HG03103 (cell line): ENCODE measurements around the gene ATP13A3.

Source experiments
- ATAC-seq: cut with Tn5 transposase; IDR thresholded peaks from one replicate; pipeline ENCODE4 v1.9.1; 2021; ENCODE audit warnings: low read depth; ENCODE audit not compliant: unreplicated experiment

Gene ATP13A3

DNA sequence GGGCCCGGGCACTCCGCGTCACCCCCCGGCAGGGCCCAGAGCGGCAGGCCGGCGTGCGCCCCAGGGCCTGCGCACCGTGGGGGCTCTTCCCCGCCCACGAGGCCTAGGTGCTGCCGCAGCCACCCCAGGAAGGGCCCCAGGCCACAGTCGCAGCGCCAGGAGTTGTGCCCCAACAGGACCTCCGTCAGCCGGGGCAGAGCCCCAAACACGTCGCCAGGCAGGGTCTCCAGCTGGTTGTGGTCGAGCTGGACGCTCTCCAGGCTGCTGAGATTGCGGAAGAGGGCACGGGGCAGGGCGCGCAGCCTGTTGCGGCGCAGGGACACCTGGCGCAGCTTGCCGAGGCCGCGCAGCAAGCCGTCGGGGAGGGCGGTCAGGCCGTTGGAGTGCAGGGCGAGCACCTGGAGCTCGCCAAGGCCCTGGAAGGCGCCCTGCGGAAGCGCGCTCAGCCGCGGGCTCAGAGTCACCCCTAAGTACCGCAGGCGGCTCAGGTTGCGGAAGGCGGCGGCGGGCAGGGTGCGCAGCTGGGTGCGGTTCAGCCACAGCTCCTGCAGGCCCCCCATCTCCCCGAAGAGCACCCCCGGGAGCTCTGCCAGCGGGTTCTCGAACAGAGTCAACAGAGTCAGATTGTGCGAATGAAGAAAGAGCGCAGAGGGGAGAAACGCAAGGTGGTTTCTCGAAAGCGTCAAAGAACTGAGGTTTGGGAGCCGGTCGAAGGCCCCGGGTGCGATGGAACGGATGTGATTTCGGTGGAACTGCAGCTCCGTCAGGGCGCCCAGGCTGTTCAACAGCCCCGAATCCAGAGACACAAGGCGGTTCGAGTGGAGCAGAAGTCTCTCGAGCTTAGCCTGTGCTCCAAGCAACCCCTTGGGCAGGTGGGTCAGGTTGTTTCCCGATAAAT lies 89.7 kb downstream of the ATP13A3 start:
- peak; percentile 46 for ATAC-seq

- no peak for ATAC-seq
Observed at GRCh38 chr3:194396539-194396858, 90.3 kb downstream of the ATP13A3 start.

GRCh38 chr3:194395778-194396538 lies 90.8 kb downstream of the ATP13A3 start:
- no peak for ATAC-seq

GRCh38 chr3:194395212-194395611 lies 91.6 kb downstream of the ATP13A3 start:
- ATAC-seq = no peak

- ATAC-seq = no peak
Observed at GRCh38 chr3:194392576-194392975, 94.2 kb downstream of the ATP13A3 start.

DNA sequence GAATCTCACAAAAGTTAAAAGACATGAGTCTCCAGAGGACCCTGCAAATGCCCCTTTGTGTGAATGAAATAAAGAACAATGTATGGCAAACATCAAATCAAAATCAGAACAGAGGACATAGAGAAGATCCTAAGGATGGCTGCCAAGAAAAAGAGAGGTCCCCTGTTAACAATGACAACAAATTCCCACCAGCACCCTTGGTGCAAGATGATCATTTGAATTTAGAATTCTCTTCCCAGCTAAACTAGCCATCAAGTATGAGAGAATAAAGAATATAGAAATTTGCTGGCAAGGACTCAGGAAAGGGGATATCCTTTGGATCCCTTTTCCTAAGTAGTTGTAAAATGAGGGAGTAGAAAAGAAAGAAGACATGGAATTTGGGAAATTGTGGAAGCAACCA lies 96.0 kb downstream of the ATP13A3 start:
- ATAC-seq = no peak

- ATAC-seq = no peak
Observed at GRCh38 chr3:194389269-194389668, 97.5 kb downstream of the ATP13A3 start.

GRCh38 chr3:194387926-194388418 lies 98.8 kb downstream of the ATP13A3 start:
- no peak for ATAC-seq

GRCh38 chr3:194387276-194387675 lies 99.5 kb downstream of the ATP13A3 start:
- ATAC-seq = no peak

GRCh38 chr3:194386648-194387047 lies 100.2 kb downstream of the ATP13A3 start:
- ATAC-seq = no peak

- no peak for ATAC-seq
Observed at GRCh38 chr3:194386066-194386465, 100.7 kb downstream of the ATP13A3 start.

DNA sequence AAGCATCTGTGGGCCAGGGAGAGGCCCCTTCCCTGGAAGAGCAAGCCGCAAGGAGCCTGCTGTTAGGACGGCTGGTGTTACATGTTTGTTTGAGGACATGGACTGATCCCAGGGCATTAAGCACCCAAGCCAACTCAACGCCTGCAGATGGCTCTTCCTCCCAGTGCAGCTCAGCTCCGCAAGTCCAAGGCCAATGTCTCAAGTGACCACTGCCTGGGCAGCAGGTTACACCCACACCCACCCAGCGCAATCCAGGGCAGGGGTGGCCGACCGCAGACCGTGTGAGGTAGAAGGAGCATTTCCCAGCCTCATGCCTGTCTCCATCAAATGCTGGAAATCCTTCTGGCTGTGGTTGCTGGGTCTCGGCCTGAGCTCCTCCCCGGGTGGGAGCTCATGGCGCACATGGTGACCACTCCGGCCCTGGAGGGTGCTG lies 102.2 kb downstream of the ATP13A3 start:
- ATAC-seq = no peak

GRCh38 chr3:194384156-194384555 lies 102.6 kb downstream of the ATP13A3 start:
- no peak for ATAC-seq

- no peak for ATAC-seq
Observed at GRCh38 chr3:194383276-194383940, 103.4 kb downstream of the ATP13A3 start.

DNA sequence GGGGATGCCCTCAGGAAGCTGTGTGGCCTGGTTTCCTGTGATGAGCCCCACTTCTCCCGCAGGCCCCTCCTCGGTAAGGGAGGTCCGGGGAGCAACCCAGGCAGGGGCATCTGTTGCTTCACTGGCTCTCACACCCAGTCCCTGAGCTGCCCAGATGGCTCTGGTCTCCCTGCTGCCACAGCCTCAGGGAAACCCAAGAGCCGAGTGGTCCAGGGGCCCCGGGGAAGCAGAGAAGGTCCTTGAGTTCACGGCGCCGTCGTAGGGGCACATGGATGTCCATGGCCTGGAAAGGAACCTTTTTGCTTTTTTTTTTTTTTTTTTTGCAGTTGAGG lies 103.9 kb downstream of the ATP13A3 start:
- ATAC-seq = no peak

DNA sequence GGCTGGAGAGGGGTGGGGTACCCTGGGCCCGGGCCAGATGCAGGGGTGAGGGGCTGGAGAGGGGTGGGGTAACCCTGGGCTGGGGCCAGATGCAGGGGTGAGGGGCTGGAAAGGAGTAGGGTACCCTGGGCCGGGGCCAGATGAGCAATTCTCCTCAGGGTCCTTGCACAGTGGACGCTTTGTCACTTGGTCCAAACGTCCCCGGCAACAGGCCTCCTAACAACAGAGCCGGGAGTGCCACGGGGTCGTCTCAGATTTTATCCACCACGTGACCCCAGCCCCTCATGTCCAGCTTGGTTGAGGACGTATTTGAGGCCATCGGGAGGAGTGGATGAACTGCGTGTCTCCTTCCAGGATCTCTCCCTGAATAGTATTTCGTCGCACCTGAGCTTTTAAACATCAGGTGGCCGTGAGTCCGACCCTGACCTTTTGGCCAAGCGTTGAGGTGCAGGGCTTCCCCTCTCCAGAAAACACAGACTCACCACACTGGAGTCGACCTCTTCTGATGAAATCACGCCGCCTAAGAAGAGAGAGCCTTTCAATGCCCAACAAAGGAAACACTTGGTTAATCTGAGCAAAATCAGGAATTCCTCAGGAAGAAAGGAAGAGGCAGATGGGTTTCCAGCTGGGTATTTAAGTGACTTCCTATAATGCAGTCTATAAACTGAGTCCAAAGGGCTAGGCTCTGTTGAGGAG lies 104.5 kb downstream of the ATP13A3 start:
- ATAC-seq = no peak

- no peak for ATAC-seq
Observed at GRCh38 chr3:194381460-194381875, 105.3 kb downstream of the ATP13A3 start.

DNA sequence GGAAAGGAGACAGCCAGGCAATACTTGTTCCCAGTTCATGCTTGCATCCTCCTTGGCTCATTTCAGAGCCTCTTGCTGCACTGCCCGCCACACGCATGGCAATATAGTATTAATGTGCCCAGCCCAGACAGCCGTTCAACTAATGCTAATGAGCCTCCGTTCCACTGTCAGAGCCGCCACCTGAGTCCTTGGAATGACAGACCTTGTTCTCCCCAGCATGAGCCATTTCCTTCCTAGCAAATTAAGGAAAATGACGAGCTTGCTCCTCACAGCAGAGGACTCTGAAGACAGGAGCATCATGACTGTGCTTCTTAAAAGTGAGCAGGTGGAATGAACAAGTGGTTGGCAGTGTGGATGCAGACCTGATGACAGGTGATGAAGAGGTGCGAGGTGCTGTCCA lies 106.5 kb downstream of the ATP13A3 start:
- no peak for ATAC-seq

- no peak for ATAC-seq
Observed at GRCh38 chr3:194379651-194380050, 107.2 kb downstream of the ATP13A3 start.

DNA sequence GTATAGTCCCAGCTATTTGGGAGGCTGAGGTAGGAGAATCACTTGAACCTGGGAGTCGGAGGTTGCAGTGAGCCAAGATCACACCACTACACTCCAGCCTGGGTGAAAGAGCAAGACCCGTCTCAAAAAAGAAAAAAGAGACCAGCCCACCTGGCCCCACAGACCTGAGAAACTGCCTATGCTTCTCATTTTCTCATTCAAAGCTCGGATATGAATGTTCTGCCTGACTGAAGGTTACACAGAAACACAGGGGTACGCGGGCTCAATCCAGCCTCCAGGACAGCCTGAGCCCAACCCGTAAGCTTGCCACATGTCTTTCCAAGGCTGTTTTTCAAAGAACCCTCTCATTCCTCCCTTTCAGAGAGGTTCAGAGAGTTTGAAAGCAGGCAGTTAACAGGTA lies 107.6 kb downstream of the ATP13A3 start:
- no peak for ATAC-seq

DNA sequence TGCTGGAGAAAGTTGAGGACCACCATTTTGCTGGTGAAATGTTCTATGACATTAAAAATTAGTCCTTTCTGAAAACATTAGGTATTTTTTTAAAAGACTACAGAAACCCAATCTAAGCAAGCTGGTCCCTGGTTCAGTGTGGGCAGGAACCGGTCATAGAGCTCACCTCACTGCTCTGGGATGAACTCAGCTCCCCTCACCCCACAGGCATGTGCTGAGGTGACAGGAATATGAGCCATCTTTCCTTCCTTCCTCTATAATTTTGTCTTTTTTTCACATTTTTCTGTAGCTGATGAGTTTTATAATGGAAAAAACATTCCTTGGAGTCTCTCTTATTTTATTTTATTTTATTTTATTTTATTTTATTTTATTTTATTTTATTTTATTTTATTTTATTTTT lies 109.1 kb downstream of the ATP13A3 start:
- no peak for ATAC-seq
